Endothelial cell of umbilical vein (primary cell): ENCODE data around the gene OR5B2.

Source experiments
- EZH2 ChIP-seq: IDR thresholded peaks from 2 replicates; pipeline ENCODE4 v1.6.1; 2012; ENCODE audit warnings: borderline replicate concordance, low read depth, mild to moderate bottlenecking, moderate library complexity, low read length, inconsistent platforms; ENCODE audit not compliant: severe bottlenecking
- FOS ChIP-seq: IDR thresholded peaks from 2 replicates; pipeline ENCODE4 v1.6.1; 2011; ENCODE audit warnings: mild to moderate bottlenecking, low read length, moderate library complexity, borderline replicate concordance; ENCODE audit not compliant: insufficient read depth
- JUN ChIP-seq: IDR thresholded peaks from 2 replicates; pipeline ENCODE4 v1.6.1; 2011; ENCODE audit warnings: borderline replicate concordance, low read depth; ENCODE audit not compliant: insufficient read length, insufficient read depth
- MYC ChIP-seq: IDR thresholded peaks from one replicate; pipeline ENCODE4 v1.6.1; 2011; ENCODE audit warnings: mild to moderate bottlenecking, low read depth, low read length
- POLR2A ChIP-seq: IDR thresholded peaks from 2 replicates; pipeline ENCODE4 v1.6.1; 2012; ENCODE audit warnings: low read depth, mild to moderate bottlenecking, control low read depth, low read length
- POLR2AphosphoS5 ChIP-seq: IDR thresholded peaks from 2 replicates; pipeline ENCODE4 v1.6.1; 2012; ENCODE audit warnings: low read depth, mild to moderate bottlenecking, control low read depth, low read length, moderate library complexity; ENCODE audit not compliant: insufficient read depth
- TF ChIP-seq, protein P1 (sequence below), 2 donors: IDR thresholded peaks; 1 replicate in 1 of 2; 2 replicates in 1 of 2; pipeline ENCODE4 v1.5.1; 2011; ENCODE audit warnings: low read length in 2 of 2, mild to moderate bottlenecking in 2 of 2, moderate library complexity in 2 of 2, control low read depth in 1 of 2, inconsistent platforms in 1 of 2, low read depth in 1 of 2; ENCODE audit not compliant: insufficient read depth in 1 of 2; ENCODE audit errors: extremely low read depth in 1 of 2

DNA sequence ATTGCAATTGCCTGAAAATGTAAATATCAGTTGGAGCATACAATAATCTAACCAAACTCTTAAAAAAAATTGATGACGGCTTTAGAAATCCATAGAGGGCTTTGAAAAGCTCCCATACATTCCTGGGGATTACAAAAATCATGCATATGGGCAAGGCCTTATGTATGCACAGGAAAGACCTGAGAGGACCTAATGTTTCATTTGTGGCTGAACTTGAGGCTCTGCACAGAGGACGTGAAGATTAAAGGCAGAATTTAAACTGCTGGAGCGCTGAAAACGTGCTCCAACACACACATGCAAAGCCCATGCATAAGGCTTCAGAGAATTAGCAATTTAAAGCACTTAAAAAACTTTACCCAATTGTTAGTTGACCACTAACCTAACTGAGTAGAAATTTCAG, 10.6 kb upstream of the OR5B2 start:
- TF ChIP-seq, protein P1, sequence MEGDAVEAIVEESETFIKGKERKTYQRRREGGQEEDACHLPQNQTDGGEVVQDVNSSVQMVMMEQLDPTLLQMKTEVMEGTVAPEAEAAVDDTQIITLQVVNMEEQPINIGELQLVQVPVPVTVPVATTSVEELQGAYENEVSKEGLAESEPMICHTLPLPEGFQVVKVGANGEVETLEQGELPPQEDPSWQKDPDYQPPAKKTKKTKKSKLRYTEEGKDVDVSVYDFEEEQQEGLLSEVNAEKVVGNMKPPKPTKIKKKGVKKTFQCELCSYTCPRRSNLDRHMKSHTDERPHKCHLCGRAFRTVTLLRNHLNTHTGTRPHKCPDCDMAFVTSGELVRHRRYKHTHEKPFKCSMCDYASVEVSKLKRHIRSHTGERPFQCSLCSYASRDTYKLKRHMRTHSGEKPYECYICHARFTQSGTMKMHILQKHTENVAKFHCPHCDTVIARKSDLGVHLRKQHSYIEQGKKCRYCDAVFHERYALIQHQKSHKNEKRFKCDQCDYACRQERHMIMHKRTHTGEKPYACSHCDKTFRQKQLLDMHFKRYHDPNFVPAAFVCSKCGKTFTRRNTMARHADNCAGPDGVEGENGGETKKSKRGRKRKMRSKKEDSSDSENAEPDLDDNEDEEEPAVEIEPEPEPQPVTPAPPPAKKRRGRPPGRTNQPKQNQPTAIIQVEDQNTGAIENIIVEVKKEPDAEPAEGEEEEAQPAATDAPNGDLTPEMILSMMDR (IDR thresholded peaks at IDR 0.05; ENCODE audit: extremely low read depth in 1 of 2, insufficient read depth in 1 of 2, low read depth in 1 of 2, low read length in 2 of 2), result no peak
- TF ChIP-seq POLR2A (no peak), POLR2AphosphoS5 (no peak), MYC (no peak), FOS (no peak), JUN (no peak), EZH2 (no peak)
